Measurements from ENCODE around the gene KCNH3. TPM values are rescaled to one million over a fixed set of nuclear protein-coding genes. Genes with fewer than 3 reads are reported as not detected.

Gene KCNH3
- total RNA-seq, 1 donor from 2014 or later, result 0.72 TPM

- no peak for TF ChIP-seq CTCF (conservative IDR thresholded peaks at IDR 0.05)
- H3K4me3 Mint-ChIP-seq, result no peak overlapping the region
- H3K27me3 Mint-ChIP-seq, result peaks cover 10% of the 10 kb centered on the region
- no peak overlapping the region for H3K27ac Mint-ChIP-seq
- DNase-seq (ENCODE audit: extremely low spot score, unreplicated experiment), result no peak
- peaks cover 3% of the 10 kb centered on the region for H3K36me3 Mint-ChIP-seq
- H3K4me1 Mint-ChIP-seq (ENCODE audit: unreplicated experiment), result peaks cover 6% of the 10 kb centered on the region
- no peaks in the 10 kb centered on the region for H3K9me3 Mint-ChIP-seq
Observed at GRCh38 chr12:49557187-49557916, 18.5 kb downstream of the KCNH3 start.

- Mint-ChIP-seq H3K4me1 (ENCODE audit: unreplicated experiment) (peaks cover 6% of the 10 kb centered on the region), H3K4me3 (no peak overlapping the region), H3K27me3 (peaks cover 5% of the 10 kb centered on the region), H3K36me3 (peaks cover 3% of the 10 kb centered on the region), H3K9me3 (no peaks in the 10 kb centered on the region), H3K27ac (no peak overlapping the region)
- no peak for TF ChIP-seq CTCF (conservative IDR thresholded peaks at IDR 0.05)
- DNase-seq (ENCODE audit: extremely low spot score, unreplicated experiment), result no peak
Observed at GRCh38 chr12:49557917-49558215, 19.0 kb downstream of the KCNH3 start.

GRCh38 chr12:49558526-49558925 lies 19.7 kb downstream of the KCNH3 start:
- H3K27me3 Mint-ChIP-seq, result peaks cover 1% of the 10 kb centered on the region
- TF ChIP-seq CTCF (conservative IDR thresholded peaks at IDR 0.05), result no peak
- peaks cover 3% of the 10 kb centered on the region for H3K36me3 Mint-ChIP-seq
- H3K27ac Mint-ChIP-seq, result no peak overlapping the region
- H3K9me3 Mint-ChIP-seq, result no peaks in the 10 kb centered on the region
- DNase-seq (ENCODE audit: extremely low spot score, unreplicated experiment), result no peak
- peaks cover 3% of the 10 kb centered on the region for H3K4me1 Mint-ChIP-seq (ENCODE audit: unreplicated experiment)
- H3K4me3 Mint-ChIP-seq, result no peak overlapping the region

GRCh38 chr12:49559011-49559675 lies 20.3 kb downstream of the KCNH3 start:
- no peak for DNase-seq (ENCODE audit: extremely low spot score, unreplicated experiment)
- Mint-ChIP-seq H3K9me3 (no peaks in the 10 kb centered on the region), H3K27me3 (no peaks in the 10 kb centered on the region), H3K4me3 (no peak overlapping the region), H3K4me1 (ENCODE audit: unreplicated experiment) (no peaks in the 10 kb centered on the region), H3K36me3 (peaks cover 3% of the 10 kb centered on the region), H3K27ac (no peak overlapping the region)
- no peak for TF ChIP-seq CTCF (conservative IDR thresholded peaks at IDR 0.05)

- Mint-ChIP-seq H3K4me1 (ENCODE audit: unreplicated experiment) (no peaks in the 10 kb centered on the region), H3K27ac (no peak overlapping the region), H3K9me3 (no peaks in the 10 kb centered on the region), H3K36me3 (peaks cover 3% of the 10 kb centered on the region), H3K27me3 (no peaks in the 10 kb centered on the region), H3K4me3 (no peak overlapping the region)
- DNase-seq (ENCODE audit: extremely low spot score, unreplicated experiment), result no peak
- TF ChIP-seq CTCF (conservative IDR thresholded peaks at IDR 0.05), result no peak
Observed at GRCh38 chr12:49560695-49561094, 21.9 kb downstream of the KCNH3 start.
